Putamen (tissue), 1 donor: ENCODE data around the gene C10orf143.
"Not testable (repeated sequence)": the region's sequence is repeated elsewhere in the genome, so short reads cannot be mapped to it uniquely, and the experiment has no call there.

ENCODE experiments used
- DNase-seq: peaks from one replicate; pipeline ENCODE4 v3.0.0-alpha.2; 2016; ENCODE audit warnings: low spot score

C10orf143 gene

DNA sequence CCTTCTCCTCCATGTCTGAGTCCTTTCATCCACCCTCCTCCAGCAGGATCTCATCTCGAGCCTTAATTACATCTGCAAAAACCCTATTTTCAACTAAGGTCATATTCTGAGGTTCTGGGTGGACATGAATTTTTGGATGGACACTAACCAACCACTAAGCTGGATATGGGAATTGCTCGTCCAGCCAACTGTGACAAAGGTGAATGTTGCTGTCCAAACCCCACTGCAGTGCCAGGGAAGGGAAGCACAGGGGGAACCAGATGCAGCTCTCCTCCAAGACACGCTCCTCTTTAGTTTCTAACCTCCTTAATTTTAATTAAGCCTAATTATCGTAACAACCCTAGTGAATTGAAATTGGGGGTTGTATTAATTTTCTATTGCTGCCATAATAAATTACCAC is 81.4 kb downstream of the C10orf143 start:
- no peak for DNase-seq

DNA sequence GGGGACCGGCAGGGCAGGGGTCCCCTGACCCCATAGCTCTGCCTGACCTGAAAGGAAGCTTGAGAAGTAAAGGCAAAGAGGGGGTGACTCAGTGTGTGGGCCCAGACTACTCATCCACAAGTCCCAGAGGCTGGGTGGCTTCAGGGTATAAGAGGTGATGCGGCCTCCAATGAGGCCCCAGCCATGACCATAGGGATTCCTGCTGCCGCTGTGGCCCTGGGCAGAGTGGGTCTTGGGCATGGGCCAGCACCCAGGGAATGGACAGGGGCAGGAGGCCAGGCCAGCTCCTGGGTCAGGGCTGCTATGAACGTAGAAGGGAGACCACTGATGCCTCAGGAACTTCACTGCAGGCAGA is 82.2 kb downstream of the C10orf143 start:
- DNase-seq: no peak

DNA sequence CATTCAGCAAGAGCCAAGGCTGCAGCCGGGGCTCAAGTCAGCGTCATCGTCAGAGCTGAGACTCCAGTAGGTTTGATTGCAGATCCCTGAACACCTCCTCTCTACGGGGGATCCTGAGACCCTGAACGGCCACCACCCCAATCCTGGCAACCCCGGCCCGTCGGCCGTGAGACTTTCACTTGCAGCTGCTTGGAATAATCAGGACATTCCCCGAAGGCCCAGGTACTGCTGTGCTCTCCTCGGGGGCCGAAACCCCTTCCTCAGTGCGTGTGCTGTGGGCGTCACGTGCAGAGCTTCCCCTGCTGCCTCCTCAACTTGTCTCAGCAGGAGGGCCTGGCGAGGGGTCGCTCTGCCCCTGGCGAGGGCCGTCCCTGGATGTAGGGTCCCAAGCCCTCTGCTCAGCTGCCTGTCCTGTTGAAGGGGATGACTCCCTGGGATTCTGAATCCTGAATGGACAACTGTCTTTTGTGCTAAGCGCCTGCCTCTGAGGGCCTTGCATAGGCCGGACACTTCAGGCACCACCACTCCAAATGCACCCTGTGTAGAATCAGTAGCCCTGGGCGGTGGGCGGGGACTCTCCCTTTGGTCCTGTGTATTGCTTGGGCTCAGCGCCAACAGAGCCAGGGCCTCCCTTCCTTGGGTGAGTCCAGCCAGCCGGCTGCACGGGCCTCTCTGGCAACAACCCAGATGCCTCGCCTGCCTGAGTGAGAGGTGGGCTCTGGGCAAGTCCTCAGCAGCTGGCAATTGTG is 82.7 kb downstream of the C10orf143 start:
- no peak for DNase-seq

DNA sequence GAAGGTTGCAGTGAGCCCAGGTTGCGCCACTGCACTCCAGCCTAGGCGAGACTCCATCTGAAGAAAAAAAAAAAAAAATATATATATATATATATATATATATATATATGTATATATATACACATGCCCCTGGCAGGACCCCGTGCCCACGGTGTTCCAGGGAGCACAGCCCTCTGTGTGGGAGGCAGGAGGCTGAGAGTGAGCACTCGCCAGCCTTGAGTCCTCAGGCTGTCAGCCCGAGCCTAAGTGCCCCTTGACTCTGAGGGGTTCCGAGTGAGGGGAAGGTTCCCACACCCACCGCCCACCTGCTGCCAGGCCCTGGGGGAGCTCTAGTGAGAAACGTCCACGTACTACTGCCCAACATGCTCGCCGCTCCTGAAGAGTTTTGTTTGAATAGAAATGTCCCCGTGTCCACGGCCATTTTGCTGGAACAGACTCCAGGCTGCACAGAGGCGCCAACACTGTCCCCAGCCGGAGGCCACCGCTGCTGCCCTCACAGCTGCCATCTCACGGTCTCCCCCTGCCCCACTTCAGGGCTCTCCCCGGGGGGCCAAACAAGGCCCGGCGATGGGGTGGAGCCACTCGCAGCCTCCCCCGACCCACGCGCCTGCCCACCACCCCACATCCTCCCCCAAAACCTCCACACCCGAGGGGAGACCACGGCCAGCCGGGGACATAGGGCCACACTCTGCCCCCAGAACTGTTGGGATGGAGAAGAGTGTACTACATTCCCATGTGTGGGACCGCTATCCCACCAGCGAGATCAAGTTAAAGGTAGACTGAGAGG is 83.8 kb downstream of the C10orf143 start:
- no peak for DNase-seq

DNA sequence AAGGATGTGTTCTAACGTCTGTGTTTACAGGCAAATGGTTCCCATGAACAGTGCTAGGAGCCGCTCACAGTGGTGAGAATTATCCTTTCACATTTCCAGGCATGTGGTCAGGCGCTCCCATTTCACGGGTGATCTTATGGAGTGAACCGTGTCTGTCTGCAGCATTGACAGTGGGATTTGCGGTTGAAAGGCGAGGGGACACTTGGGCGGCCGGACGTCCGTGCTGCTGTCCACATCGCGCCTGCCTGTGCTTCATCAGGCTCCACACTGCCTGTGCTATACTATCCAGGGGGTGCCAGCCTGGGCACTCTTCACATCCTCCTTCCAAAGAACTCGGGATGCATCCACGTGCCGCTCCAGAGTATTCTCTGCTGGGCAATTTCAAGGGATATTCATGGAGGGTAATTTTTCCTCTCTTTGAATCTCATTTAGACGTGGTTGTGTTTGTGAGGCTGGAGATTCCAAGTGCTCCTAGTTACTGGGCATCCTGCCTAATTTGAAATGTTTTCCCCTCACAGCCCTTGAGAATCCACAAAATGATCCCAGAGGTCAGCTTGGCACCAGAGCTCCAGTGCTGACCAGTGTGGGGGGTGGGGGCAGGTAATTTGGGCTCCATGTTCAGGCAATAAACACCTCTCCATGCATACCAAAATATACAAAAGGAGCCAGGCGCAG is 84.7 kb downstream of the C10orf143 start:
- no peak for DNase-seq

DNA sequence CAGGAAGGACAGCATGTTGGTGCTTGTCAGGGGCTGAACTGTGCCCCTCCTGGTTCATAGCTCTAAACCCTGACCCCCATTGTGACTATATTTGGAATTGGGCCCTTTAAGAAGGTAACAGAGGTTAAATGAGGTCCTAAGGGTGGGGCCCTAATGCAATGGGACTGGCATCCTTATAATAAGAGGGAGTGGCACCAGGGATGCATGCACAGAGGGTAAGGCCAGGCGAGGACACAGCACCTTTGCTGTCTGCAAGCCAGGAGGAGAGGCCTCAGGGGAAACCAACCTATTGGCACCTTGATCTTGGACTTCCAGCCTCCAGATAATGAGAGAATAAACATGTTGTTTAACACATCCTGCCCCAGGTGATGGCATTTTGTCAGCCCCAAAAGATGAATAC is 85.3 kb downstream of the C10orf143 start:
- no peak for DNase-seq

DNA sequence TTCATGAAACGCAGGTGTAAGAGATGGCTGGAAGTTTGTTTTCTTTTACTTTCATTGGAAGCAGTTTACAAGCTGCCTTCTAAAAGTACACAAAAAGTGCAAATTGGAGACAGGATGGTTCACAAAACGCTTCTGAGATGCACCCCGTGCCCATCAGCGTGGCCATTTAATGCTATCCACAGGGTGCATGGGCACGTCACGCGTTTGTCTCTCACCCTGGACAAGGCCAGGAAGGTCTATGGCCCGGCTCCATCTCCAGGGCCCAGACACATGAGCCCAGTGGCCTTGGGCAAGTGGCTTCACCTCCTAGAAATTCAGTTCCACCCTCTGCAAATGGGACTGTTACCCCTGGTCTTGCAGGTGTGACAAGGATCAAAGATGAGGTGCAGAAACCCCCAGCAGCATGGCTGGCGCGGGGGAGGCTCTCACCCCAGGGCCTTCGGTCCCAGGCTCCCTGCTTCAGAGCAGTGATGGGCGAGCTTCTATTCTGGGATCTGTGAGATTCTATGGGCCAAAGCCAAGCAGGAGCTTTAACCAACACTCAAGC is 85.8 kb downstream of the C10orf143 start:
- no peak for DNase-seq

DNA sequence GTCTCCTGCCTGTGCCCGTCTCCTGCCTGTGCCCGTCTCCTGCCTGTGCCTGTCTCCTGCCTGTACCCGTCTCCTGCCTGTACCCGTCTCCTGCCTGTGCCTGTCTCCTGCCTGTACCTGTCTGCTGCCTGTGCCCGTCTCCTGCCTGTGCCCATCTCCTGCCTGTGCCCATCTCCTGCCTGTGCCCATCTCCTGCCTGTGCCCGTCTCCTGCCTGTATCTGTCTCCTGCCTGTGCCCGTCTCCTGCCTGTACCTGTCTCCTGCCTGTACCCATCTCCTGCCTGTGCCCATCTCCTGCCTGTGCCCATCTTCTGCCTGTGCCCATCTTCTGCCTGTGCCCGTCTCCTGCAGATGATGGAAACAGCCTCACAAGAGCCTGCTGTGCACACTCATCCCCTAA is 86.3 kb downstream of the C10orf143 start:
- not testable (repeated sequence) for DNase-seq

DNA sequence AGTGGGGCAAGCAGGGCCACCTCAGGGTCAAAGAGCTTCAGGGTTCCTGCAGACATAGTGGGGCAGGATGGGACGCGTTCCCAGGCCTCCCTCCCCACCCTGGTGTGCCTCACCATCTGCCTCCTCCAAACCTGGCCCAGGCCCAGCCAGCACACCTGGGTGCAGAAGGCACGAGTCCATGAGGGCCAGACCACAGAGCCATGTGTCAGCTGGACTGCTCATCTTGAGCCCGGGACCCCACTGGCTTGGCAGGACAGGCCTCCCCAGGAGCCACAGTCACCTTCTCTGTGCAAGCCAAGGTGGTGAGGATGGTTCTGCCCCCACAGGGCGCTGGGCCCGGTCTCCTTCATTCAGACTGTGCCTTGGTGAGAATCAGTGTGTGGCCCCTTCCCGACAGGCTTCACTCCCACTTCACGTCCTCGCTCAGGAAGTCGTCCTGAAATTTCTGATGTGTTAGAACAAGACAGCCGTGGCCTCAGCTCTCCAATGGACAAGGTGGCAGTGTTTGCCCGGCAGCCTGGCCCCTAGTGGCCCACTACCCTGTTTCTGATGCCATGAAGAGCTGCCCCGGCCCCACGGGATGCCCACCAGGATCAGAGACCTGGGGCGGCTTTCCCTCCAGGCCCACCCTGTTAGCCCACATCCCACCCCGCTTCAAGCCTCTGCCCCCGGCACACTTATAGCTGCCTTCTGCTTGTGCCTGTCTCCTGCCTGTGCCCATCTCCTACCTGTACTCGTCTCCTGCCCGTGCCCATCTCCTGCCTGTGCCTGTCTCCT is 87.0 kb downstream of the C10orf143 start:
- no peak for DNase-seq

DNA sequence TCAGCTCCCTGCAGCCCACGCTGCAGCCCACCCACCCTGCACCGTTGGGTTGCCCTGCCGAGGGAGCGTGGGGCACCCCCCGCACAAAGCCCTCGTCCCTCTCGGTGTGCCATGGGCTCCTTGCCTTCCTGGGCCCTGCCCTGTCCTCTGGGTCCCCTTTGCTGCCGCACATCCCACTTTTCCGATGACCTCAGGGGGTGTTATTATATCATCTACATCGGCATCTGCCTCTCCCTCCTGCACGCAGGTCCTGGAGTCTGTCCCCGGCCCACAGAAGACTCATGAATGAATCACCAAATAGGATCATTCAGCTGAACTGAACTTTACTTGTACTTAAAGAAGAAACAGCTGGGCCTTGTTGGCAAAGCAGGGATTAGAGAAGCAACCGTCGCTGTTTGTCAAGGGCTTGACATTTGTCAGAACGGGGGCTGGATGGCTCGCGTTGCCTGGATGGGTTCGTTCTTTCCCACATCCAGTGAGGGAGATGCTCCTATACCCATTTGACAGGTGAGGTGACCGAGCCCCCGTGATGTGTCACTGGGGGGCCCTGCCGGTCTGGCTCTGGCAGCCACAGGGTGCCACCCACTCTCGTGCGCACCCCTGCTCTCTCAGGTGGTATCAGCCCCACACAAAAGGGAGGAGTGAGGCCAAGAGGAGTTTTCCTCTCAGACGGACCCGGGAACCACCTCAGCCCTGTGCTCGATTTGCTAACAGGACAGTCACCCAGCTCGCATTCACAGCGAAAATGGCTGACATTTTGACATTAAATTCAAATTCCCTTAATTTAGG is 87.9 kb downstream of the C10orf143 start:
- no peak for DNase-seq

DNA sequence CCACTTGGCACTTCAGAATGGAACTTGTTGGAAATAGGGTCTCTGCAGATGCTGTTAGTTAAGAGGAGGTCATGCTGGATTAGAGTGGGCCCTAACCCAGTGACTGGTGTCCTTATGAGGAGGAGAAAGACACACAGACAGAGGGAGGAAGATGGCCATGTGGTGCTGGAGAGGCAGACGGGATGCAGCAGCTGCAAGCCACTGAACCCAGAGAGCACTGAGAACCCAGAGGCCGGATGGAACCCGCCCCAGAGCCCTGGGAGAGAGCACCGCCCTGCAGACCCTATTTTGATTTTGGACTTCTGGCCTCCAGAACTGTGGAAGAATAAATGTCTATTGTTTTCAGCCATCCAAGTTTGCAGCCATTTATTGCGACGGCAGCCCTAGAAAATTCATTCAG is 88.5 kb downstream of the C10orf143 start:
- no peak for DNase-seq

DNA sequence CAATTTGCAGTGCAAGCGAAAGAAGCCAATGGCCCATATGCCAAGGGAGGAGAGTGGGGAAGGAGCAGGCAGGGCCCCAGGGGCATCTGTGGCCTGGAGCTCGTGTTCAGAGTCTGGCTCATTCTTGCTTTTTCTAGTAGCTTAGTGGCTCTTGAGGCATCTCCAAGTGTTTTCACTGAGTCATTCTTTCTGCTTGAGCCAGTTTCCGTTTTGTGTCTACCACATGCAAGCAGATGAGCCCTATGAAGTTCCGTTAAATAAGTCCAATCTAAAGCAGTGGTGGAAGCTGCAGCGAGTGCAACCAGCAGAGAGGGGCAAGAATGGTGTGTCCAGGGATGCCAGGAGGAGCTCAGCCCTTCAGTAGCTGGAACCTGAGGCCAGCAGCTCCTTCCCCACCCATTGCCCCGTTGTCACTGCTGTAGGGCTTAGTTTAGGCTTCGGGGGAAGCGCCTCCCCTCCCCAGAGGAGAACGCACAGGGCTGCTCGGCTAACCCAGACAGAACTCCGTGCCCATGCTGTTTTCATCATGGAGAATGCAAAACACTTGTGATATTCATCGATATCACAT is 89.2 kb downstream of the C10orf143 start:
- no peak for DNase-seq

DNA sequence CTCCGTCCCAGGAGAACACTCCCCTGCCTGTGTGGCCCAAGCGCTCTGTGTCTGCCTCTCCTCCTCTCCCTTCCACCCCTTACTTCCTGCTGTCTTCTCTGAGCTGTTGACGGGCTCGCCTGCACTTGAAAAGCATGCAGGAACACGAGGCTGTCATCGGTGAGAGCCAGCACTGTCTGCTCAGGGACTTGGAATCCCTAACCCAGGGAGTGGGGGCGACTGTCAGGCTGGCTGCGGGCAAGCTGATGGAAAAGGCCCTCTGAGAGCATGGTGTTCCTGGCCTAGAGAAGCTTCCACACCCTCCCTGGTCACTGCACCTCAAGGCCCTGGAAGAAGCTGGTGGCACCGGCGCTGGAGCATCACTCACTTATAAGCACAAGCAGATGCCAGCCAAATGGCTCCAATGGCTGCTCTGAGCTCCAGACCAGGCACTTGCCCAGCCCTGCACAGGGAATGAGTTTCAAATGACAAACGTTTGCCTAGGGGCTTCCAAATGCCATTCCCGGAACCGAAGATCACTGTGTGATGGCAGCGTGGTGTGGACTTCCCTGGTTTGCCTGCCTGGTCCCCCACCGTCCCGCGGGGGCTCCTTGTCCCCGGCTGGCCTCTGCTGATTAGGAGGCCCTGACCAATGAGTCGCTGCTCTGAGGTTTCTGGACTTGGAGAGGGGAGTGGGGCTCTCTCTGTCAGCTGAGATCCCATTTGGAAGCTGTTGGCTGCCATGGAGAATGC is 89.8 kb downstream of the C10orf143 start:
- no peak for DNase-seq

DNA sequence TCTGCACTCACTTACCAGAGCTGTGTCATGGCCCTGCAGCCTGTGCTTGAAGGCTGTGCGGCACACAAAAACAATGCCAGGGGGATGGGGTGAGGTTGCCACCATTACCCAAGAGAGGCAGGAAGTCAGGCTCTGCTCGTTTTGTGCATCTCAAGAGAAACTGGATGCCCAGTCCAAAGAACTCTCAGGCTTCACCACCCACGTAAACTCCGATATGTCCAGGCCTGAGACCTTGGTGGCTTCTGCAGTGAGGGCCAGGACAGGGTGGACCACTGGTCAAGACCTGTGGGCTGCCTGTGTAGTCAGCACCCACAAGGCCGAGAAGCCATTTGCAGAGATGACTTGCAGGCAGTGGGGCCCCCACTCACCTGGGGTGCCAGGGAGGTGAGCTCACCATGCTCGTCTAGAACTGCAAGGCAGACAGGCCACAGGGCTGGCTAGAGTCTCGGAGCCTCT is 91.9 kb downstream of the C10orf143 start:
- DNase-seq: no peak

DNA sequence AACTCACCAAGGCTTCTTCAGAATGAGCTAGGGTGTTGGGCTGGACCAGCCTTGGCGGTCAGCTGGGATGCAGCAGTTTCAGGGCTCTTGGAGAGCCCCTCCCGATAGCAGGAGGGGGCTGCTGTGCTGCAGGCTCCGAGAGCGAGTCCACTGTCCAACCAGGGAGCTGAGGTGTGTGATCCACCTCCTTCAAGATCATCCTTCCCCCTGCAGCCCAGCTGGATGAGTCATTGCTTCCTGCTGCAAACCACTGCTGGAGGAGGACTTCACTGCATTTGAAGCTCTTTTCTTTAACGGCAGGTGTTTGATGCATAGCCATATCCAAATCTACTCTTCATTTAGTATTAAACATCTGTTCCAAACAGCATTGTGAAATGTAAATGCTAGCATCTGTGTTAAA is 92.4 kb downstream of the C10orf143 start:
- DNase-seq: no peak

DNA sequence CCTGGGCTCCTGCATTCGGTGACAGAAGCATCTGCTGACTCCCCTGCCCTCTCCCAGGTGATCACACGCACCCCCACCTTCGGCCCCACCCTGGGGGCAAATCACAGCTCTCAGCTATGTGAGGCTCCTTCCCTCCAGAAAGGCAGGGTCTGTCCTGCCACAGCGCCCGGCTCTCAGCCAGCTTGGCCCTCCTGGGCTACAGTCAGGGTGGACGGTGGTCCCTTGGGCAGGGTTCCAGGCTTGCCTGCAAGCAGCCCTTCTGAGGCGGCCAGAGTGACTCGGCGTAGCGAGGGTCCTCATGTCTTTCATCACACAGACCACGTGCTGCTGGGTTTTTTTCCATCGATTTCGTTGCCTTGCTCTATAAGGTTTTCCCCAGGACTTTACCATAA is 93.0 kb downstream of the C10orf143 start:
- no peak for DNase-seq

DNA sequence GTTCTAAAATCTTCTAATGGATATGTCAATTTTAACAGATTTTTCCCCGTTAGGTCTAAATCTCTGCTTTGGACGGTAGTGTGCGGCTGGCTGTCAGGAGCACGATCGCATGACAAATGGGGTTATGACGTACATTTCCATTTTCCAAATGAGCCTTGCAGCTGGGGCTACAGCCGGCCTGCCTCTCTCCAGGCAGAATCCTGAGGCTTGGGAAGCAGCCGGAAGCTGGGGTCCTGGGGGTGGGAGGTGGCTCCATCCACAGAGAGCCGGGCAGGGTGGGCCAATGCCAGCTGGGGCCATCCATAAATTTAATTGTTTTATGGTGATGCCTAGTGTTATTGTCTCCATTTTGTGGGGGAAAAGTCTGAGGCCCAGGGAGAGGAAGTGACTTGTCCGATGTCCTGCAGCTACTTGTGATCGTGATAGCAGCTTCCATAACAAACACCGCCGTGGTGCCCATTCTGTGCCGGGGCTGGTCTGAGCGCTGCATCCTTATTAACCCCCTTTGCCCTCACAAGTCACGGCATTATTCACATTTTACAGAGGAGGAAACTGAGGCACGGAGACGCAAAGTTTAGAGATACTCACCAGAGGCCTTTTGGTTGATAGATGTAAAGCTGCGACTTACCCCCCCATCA is 93.5 kb downstream of the C10orf143 start:
- no peak for DNase-seq

DNA sequence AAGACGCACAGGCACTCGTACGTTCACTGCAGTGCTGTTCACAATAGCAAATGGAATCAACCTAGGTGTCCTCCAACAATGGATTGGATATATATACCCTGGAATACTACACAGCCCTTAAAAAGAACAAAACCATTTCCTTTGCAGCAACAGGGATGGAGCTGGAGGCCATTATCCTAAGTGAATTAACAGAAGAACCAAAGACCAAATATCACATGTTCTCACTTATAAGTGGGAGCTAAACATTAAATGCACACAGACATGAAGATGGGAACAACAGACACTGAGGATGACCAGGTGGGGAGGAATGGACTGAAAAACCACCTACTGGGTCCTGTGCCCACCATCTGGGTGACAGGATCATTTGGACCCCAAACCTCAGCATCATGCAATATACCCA is 94.5 kb downstream of the C10orf143 start:
- no peak for DNase-seq

DNA sequence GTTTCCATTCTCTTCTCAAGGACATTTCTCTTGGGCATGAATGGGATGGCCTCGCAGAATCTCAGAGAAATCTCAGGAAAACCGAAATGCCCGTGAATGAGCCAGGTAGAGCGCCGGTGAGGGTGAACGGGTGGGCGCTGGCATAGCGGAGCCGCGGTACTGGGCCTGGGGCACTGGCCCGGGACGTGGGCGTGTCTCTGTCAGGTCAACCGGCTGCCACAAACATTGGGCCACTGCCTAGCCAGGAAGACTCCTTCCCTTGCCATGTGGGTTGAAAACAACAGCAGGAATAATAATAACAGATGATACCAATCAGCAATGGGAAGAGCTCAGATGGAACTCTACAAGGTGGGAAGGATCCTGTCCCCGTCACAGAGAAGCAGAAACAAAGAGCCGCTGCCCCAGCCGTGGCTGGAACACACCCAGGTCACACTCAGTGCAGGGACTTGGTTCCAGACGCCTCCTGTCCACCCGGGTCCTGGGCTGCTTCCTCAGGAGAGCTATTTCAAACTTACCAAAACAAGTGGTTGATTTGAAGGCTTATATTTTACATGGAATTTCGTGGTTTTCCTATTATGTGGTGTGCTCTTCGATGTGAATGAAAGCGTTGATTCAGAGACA is 95.4 kb downstream of the C10orf143 start:
- DNase-seq: no peak
